Activated CD4-positive, alpha-beta memory T cell treated with anti-CD3 and anti-CD28 coated beads, Interleukin-2, amount 10 ng/mL, durations not matched to agents 7 days and 5 days (primary cell): ENCODE data around the gene MYO1D. TPM values are rescaled to one million over a fixed set of nuclear protein-coding genes. Genes with fewer than 3 reads are reported as not detected.

Experiments
- CTCF ChIA-PET: fragments of 350-600 bp; sonication (Branson Sonifier 250); formaldehyde crosslinking; loops from one replicate; lab custom pipeline; 2021; ENCODE audit warnings: antibody characterized with exemption, inconsistent platforms; lab: Charles Lee
- POLR2A ChIA-PET: fragments of 350-600 bp; sonication (Branson Sonifier 250); formaldehyde crosslinking; loops from one replicate; lab custom pipeline; 2021; ENCODE audit warnings: antibody characterized with exemption; lab: Charles Lee
- DNase-seq: peaks from one replicate; pipeline ENCODE4 v3.0.0-alpha.2; 2020
- H3K27ac Mint-ChIP-seq: one replicate; pipeline ENCODE4 v1.8.0; 2021; ENCODE audit warnings: mild to moderate bottlenecking, mixed read lengths
- H3K27me3 Mint-ChIP-seq: one replicate; pipeline ENCODE4 v1.8.0; 2021; ENCODE audit warnings: mixed read lengths
- H3K36me3 Mint-ChIP-seq: one replicate; pipeline ENCODE4 v1.8.0; 2021; ENCODE audit warnings: low read depth, mixed read lengths
- H3K4me1 Mint-ChIP-seq: one replicate; pipeline ENCODE4 v1.8.0; 2021; ENCODE audit warnings: mixed read lengths
- H3K4me3 Mint-ChIP-seq: one replicate; pipeline ENCODE4 v1.8.0; 2021; ENCODE audit warnings: mild to moderate bottlenecking, mixed read lengths
- H3K9me3 Mint-ChIP-seq: one replicate; pipeline ENCODE4 v1.8.0; 2021; ENCODE audit warnings: mixed read lengths
- total RNA-seq, 2 experiments: library from RNA; stranded (reverse); gene quantifications; one replicate each; pipeline ENCODE4 v1.2.3, GENCODE V29; 2021

Gene MYO1D
- total RNA-seq, 2 experiments from 2014 or later: 8.3 to 11.1 TPM

GRCh38 chr17:32444301-32445073 is 432.4 kb downstream of the MYO1D start, which contains the start of gene PSMD11:
Gene PSMD11, plus strand, starts transcription at chr17:32444510. Its CDS starts 14 bp downstream, at chr17:32444524.
- peaks cover 34% of the 10 kb centered on the region for H3K36me3 Mint-ChIP-seq
- H3K4me3 Mint-ChIP-seq: peak within 1 kb of the TSS; percentile 83
- CTCF ChIA-PET: interaction anchor here (0.6 to 9.2 kb wide), 45 partner anchors 8 to 543 kb away, joined by 3 to 102 read pairs (median 4); partner anchors contain the start of genes MYO1D and UTP6
- H3K4me1 Mint-ChIP-seq: peaks cover 54% of the 10 kb centered on the region
- peak within 1 kb of the TSS; percentile 76 for H3K27ac Mint-ChIP-seq
- H3K27me3 Mint-ChIP-seq: peaks cover 8% of the 10 kb centered on the region
- no peaks in the 10 kb centered on the region for H3K9me3 Mint-ChIP-seq
- POLR2A ChIA-PET: interaction anchor here (0.6 to 3.1 kb wide), 22 partner anchors 10 to 543 kb away, joined by 3 to 16 read pairs (median 4); partner anchors contain the start of genes C17orf75, CDK5R1, MYO1D and UTP6
- DNase-seq: peak; percentile 99

DNA sequence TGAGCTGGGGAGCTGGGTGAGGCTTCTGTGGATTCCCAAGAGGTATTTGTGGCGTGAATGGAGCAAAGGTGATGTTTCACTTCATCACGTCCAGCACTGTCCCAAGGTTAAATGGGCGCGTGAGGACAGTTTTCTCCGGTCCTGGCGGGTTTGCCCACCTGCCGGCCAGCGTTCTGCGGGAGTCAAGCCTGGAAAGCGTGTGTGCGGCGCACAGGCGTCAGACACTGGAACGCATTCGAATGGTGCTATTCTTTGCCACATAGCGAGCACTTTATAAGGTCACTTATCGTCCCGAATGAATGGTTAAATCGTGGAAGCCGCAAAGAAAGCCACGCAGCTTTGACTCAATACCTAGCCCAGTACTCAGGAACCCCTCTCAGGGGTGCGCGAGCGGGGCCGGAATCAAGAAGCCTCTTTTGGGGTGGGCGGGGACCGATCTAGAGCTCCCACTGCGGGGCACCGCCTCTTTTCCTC is 433.1 kb downstream of the MYO1D start:
- peak overlapping the region; percentile 83 for H3K4me3 Mint-ChIP-seq
- peaks cover 8% of the 10 kb centered on the region for H3K27me3 Mint-ChIP-seq
- peaks cover 28% of the 10 kb centered on the region for H3K36me3 Mint-ChIP-seq
- CTCF ChIA-PET: interaction anchor here (0.7 to 9.2 kb wide), 44 partner anchors 9 to 542 kb away, joined by 3 to 102 read pairs (median 4); partner anchors contain the start of genes MYO1D and UTP6
- H3K27ac Mint-ChIP-seq: peak overlapping the region; percentile 76
- no peaks in the 10 kb centered on the region for H3K9me3 Mint-ChIP-seq
- peaks cover 52% of the 10 kb centered on the region for H3K4me1 Mint-ChIP-seq
- DNase-seq: no peak
- POLR2A ChIA-PET: interaction anchor here (0.6 to 3.1 kb wide), 16 partner anchors 10 to 542 kb away, joined by 3 to 16 read pairs (median 4); partner anchors contain the start of genes C17orf75, CDK5R1, MYO1D and UTP6

Other genes starting within 250 kb of the MYO1D start
- gene TMEM98, start 51.0 kb upstream of the MYO1D start, total RNA-seq: 1 to 10 TPM; 2.7 to 4.4 TPM
- gene SPACA3, start 114.7 kb upstream of the MYO1D start, total RNA-seq: not detected